NCI-H526 (cell line): Measurements from ENCODE around the gene IFI6.
"Not testable (repeated sequence)": the region's sequence is repeated elsewhere in the genome, so short reads cannot be mapped to it uniquely, and the experiment has no call there.

Experiments used
- DNase-seq, 2 experiments: peaks; one replicate each; lab custom pipeline; 2025; lab: John Stamatoyannopoulos, UW

IFI6 gene

GRCh38 chr1:27628712-27629111, 43.3 kb downstream of the IFI6 start:
- DNase-seq, result no peak

GRCh38 chr1:27627733-27628132, 44.3 kb downstream of the IFI6 start:
- DNase-seq, result not testable (repeated sequence)

- DNase-seq, result no peak
Observed at GRCh38 chr1:27627061-27627460, 44.9 kb downstream of the IFI6 start.

- DNase-seq, result no peak
Observed at GRCh38 chr1:27626031-27626935, 45.7 kb downstream of the IFI6 start.

- DNase-seq, result no peak
Observed at GRCh38 chr1:27624467-27625178, 47.4 kb downstream of the IFI6 start.

GRCh38 chr1:27623327-27624212, 48.4 kb downstream of the IFI6 start:
- no peak for DNase-seq

GRCh38 chr1:27622828-27623227, 49.2 kb downstream of the IFI6 start:
- DNase-seq, result no peak

GRCh38 chr1:27621051-27621920, 50.7 kb downstream of the IFI6 start:
- DNase-seq, result no peak

GRCh38 chr1:27619782-27620438, 52.1 kb downstream of the IFI6 start:
- DNase-seq, result not testable (repeated sequence)

GRCh38 chr1:27618341-27619082, 53.5 kb downstream of the IFI6 start:
- DNase-seq, result no peak

- no peak for DNase-seq
Observed at GRCh38 chr1:27617420-27617819, 54.6 kb downstream of the IFI6 start.

- DNase-seq, result no peak
Observed at GRCh38 chr1:27616441-27616840, 55.6 kb downstream of the IFI6 start.
